LHCN-M2 (cell line): ENCODE results near the gene USH2A. TPM values are rescaled to one million over a fixed set of nuclear protein-coding genes. Genes with fewer than 3 reads are reported as not detected.

Experiments
- DNase-seq: peaks from one replicate; pipeline ENCODE4 v3.0.0-alpha.2; 2012; ENCODE audit warnings: low read depth
- polyA plus RNA-seq: library from polyadenylated mRNA; unstranded; fragments of >200 nt; gene quantifications from one replicate; pipeline ENCODE4 v1.2.1, GENCODE V29; 2012; ENCODE audit warnings: missing spikeins
- total RNA-seq: library from RNA; depleted of rRNA; stranded (reverse); fragments of >200 nt; gene quantifications from 2 replicates; pipeline ENCODE4 v1.2.3, GENCODE V29; 2014; rRNA removed

The USH2A gene, protein sequence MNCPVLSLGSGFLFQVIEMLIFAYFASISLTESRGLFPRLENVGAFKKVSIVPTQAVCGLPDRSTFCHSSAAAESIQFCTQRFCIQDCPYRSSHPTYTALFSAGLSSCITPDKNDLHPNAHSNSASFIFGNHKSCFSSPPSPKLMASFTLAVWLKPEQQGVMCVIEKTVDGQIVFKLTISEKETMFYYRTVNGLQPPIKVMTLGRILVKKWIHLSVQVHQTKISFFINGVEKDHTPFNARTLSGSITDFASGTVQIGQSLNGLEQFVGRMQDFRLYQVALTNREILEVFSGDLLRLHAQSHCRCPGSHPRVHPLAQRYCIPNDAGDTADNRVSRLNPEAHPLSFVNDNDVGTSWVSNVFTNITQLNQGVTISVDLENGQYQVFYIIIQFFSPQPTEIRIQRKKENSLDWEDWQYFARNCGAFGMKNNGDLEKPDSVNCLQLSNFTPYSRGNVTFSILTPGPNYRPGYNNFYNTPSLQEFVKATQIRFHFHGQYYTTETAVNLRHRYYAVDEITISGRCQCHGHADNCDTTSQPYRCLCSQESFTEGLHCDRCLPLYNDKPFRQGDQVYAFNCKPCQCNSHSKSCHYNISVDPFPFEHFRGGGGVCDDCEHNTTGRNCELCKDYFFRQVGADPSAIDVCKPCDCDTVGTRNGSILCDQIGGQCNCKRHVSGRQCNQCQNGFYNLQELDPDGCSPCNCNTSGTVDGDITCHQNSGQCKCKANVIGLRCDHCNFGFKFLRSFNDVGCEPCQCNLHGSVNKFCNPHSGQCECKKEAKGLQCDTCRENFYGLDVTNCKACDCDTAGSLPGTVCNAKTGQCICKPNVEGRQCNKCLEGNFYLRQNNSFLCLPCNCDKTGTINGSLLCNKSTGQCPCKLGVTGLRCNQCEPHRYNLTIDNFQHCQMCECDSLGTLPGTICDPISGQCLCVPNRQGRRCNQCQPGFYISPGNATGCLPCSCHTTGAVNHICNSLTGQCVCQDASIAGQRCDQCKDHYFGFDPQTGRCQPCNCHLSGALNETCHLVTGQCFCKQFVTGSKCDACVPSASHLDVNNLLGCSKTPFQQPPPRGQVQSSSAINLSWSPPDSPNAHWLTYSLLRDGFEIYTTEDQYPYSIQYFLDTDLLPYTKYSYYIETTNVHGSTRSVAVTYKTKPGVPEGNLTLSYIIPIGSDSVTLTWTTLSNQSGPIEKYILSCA (N-terminal part only)
- under 0.01 TPM in 2 replicates for total RNA-seq
- 0.01 TPM for polyA plus RNA-seq

- no peak for DNase-seq
Measured at GRCh38 chr1:216422821-216423520, at the start of gene USH2A. Gene USH2A, minus strand, starts transcription at chr1:216423448. Its CDS starts 1,112 bp downstream, at chr1:216422336.

- DNase-seq, result no peak
Measured at GRCh38 chr1:216466162-216466801, 43.0 kb upstream of the USH2A start.

- DNase-seq, result peak; percentile 58
Measured at GRCh38 chr1:216464489-216464888, 41.2 kb upstream of the USH2A start.

GRCh38 chr1:216462066-216462775 is 39.0 kb upstream of the USH2A start:
- peak; percentile 14 for DNase-seq

- DNase-seq, result no peak
Measured at GRCh38 chr1:216461466-216461865, 38.2 kb upstream of the USH2A start.

GRCh38 chr1:216459651-216460207 is 36.5 kb upstream of the USH2A start:
- no peak for DNase-seq

DNA sequence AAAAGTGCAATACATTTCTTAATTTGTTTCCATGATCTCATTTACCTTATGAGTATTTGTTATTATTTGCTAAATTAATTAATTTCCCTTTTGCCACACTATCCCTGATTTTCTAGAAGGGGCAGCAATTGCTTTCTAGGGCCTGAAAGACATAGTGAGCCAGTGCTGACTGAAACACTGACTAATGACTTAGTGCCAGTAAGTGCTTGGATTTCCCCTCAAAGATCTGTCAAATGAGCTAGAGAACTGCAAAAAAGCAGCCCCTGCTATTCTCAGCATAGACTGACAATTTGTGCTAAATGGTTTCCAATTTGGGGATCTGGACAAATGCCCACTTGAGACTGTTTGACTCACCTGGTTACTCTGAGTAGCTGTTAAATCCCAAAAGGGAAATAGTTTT is 35.6 kb upstream of the USH2A start:
- DNase-seq, result no peak

GRCh38 chr1:216457356-216457755 is 34.1 kb upstream of the USH2A start:
- DNase-seq, result peak; percentile 48

GRCh38 chr1:216456682-216457081 is 33.4 kb upstream of the USH2A start:
- peak; percentile 84 for DNase-seq

- DNase-seq, result no peak
Measured at GRCh38 chr1:216453777-216454176, 30.5 kb upstream of the USH2A start.

DNA sequence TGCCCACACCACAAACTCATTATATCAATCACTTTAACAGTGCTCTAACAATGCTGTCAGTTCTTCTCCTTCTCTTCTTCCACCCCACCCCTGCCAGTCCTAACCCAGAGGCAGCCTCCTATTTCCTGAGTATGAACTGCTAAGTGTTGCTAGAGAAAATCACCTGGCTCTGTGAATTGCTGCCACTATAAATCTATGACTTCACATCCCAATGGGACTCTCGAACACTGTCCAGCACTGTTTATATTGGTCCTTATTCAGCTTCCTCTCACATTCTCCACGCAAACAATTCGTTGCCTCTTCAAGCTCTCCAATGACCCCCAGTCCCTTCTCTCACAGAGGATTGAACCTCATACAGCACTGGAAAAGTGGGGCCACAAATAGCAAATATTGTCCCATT is 27.0 kb upstream of the USH2A start:
- no peak for DNase-seq

GRCh38 chr1:216448011-216448510 is 24.8 kb upstream of the USH2A start:
- no peak for DNase-seq

- no peak for DNase-seq
Measured at GRCh38 chr1:216437603-216438002, 14.4 kb upstream of the USH2A start.

GRCh38 chr1:216434232-216434631 is 11.0 kb upstream of the USH2A start:
- no peak for DNase-seq

DNA sequence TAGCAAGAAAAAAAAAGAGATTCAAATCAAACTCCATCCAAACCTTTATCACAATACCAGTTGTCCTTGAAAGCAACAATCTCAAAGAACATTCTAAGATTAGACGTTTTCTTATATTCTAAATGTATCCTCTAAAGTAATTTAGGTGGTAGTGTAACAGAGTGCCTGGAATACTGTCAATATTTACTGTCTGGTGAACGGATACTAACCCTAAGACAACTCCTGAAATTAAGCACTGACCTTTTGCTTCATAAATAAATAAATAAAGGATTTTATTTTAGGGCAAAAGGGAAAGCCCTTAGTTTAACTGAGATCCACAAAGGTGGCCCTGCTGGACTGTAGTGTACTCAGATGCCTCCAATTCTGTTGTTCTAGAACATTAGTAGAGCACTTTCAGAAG is 9.9 kb upstream of the USH2A start:
- DNase-seq, result no peak

- no peak for DNase-seq
Measured at GRCh38 chr1:216430744-216431143, 7.5 kb upstream of the USH2A start.

DNA sequence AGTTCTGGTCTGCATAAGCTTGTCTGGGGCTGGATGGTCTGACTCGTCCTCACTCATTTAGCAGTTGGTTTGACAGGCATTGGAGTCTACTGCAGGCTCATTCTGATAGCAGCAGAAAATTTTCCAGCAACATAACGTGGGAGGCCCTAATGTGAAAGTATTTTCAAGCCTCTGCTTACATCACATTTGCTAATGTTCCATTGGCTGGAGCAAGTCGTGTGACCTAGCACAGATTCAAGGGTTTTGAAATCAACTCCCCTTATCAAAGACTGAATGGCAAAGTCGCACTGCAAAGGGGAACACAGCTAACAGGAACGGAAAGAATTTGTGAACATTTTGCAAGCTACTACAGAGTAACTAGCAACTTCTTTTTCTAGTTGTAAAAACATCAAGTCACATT is 2.3 kb upstream of the USH2A start:
- DNase-seq, result no peak

GRCh38 chr1:216420746-216421145 is 2.5 kb downstream of the USH2A start:
- DNase-seq, result no peak

DNA sequence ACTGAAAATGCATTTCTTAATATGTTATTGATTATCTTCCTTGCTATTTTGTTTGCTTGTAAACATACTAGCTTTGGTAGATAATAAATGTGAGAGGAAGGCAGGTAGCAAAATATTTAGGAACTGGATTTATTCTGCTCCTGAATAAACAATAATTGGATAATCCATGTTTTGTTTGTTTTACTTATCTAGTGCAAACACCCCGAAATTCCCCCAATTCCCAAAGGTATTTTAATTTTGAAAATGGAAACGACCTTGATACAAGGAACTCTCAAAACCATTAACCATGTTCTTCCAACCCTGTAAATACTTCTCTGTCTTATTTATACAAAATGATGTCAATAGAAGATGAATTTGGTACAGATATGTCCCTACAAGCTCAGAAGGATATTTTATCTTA is 3.0 kb downstream of the USH2A start:
- no peak for DNase-seq

DNA sequence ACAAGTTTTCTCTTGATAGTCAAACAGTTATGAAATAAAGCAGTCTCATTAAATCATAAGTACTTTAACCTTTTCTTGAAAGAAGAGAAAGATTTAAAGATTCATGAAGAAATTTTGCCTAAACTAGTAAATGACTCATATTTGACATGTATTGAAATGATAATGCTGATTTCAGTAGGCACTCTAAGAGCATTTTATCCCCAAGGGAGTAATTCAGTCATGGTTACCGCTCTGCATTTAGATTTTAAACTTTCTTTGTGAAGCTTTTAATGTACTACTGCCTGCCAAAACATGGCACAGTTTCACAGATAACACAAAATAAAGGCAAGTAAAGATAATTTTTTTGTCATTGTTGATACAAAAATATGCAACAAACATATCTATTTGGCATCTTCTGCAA is 6.8 kb downstream of the USH2A start:
- peak; percentile 2 for DNase-seq
